Stimulated activated CD8-positive, alpha-beta memory T cell treated with anti-CD3 and anti-CD28 coated beads, Interleukin-4, amount 100 ng/mL, for 24 hours (primary cell): ENCODE results near the gene IP6K3.

Experiments
- DNase-seq: peaks from one replicate; pipeline ENCODE4 v3.0.0-alpha.2; 2020; ENCODE audit warnings: low read depth

Gene IP6K3

DNA sequence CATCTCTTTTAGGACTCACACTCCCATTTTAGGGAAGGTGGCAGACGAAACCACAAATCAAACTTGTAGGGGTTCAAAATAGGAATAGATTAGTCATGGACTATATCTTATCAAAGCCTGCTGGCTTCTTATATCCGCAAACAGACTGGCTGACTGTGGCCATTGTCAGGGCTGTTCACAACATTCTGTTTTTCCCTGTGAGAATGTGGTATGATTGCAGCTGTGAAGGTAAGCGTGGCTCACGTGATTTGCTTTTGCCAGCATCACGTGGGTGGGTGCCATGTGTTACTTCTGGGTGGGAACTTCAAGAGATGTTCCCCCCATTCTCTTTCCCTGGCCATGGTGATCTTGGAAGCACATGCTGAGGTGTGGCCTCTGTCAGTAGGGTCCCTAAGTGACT lies 5.9 kb downstream of the IP6K3 start:
- no peak for DNase-seq

GRCh38 chr6:33740204-33740608 lies 6.5 kb downstream of the IP6K3 start:
- no peak for DNase-seq

DNA sequence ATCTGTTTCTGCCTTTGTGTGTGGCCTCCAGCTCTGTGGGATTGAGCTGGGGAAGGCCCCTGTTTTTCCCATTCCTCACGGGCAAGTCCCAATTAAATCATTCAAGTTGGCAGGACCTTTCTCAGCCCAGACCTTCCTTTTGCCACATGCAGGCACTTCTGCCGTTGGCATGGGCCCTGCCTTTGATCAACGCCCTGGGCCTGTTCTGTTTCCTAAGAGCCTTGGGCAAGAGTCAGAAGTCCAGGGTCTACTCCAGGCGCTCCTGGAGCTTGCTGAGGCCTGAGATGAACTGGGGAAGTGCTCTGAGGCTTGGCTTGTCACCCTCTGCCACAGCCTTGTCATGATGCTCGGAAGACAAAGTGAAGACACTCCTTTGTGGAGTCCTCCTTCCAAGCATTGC lies 7.1 kb downstream of the IP6K3 start:
- DNase-seq: no peak

GRCh38 chr6:33738879-33739278 lies 7.8 kb downstream of the IP6K3 start:
- no peak for DNase-seq

DNA sequence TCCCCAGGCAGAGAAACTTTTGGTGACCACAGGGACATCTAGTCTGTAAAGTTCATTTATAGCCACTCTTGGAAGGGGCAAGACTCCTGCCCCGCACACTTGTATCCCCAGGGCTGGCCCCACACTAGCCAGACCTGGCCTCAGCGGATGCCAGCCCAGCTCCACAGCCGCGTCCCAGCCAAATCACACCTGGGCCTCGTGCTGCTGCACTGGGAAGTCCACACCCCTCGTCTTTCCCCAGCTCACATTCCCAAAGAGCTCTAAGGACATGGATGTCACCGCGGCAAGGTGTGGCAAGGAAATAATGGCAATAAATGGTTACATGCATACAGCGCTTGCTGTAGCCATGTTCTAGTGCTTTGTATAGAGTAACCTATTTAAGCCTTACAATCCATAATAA lies 8.6 kb downstream of the IP6K3 start:
- DNase-seq: no peak

DNA sequence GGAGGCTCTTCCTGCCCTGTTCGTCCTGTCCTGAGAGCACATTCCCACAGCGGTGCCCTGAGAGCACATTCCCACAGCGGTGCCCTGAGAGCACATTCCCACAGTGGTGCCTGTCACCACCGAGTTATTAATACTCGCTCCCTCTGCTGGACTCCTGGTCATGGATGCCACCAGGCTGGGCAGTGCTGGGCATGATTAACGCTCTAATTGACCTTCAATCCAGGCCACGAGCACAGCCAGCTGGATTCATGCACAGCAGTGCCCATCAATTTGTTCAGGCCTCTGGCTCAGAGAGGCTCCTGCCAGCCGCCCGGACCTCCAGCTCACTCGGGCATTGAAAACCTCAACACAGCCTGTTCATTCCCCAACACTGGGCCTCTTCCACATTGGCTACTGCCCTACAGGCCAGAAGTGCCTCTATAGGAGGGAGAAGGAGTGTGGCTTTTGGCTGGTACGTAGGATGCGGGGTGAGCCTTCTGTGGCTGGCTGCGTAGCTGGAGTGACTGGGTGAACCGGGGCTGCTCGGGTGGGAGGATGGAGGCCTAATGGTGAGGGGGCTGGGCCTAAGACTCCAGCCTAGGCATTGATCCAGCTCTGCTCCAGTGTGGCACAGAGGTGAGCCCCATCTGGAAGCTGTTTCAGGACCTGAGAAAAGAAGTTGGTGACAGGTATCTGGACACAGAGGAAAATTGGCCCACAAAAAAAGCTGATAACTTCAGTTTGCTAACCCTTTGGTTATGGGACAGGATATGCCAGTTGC lies 9.3 kb downstream of the IP6K3 start:
- no peak for DNase-seq

GRCh38 chr6:33735216-33735615 lies 11.5 kb downstream of the IP6K3 start:
- no peak for DNase-seq

GRCh38 chr6:33733709-33734007 lies 13.0 kb downstream of the IP6K3 start:
- DNase-seq: no peak

GRCh38 chr6:33732817-33733708 lies 13.6 kb downstream of the IP6K3 start:
- no peak for DNase-seq

GRCh38 chr6:33732385-33732784 lies 14.3 kb downstream of the IP6K3 start:
- DNase-seq: no peak

DNA sequence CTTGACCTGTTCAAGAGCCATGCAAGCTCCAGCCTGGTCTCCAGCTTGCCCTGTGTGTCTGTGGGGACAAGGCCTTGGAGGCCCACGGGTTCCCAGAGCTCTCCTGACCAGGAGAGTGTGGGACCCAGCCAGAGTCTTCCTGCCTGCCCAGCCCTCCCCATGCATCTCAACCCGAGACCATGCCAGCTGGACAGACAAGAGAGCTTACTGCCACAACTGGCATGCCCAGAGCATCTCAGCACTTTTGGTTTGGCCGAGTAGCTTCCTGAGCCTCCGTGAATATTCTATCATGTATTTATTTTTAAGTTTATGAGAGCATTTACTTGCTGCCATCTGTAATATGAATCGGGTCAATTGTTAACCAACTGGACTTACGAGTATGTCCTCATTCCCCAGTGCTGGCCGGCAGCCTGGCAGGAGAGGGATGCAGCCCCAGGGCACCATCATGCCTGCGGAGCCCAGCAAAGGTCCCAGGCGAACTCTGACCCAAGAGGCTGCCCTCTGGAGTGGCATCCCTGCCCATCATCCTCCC lies 14.9 kb downstream of the IP6K3 start:
- no peak for DNase-seq

- no peak for DNase-seq
These were observed 15.7 kb downstream of the IP6K3 start for GRCh38 chr6:33731035-33731434.

DNA sequence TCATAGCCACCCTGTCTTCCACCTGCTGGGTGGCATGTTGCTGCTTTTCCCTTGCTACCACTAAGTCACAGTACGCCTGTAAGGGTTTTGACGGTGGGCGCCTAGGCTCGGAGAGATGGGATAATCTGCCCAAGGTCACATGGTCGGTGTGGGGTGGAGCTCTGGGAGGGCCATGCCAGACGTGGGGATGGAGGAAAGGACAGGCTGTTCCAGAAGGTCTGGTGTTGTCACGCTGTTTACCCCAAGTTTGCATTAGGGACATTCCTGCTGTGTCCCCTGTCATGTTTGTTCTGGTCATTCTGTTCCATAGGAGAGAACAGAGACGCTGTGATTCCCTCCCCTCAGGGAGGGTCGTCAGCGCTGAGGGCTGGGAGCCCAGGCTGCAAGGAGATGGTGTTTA lies 16.1 kb downstream of the IP6K3 start:
- no peak for DNase-seq

DNA sequence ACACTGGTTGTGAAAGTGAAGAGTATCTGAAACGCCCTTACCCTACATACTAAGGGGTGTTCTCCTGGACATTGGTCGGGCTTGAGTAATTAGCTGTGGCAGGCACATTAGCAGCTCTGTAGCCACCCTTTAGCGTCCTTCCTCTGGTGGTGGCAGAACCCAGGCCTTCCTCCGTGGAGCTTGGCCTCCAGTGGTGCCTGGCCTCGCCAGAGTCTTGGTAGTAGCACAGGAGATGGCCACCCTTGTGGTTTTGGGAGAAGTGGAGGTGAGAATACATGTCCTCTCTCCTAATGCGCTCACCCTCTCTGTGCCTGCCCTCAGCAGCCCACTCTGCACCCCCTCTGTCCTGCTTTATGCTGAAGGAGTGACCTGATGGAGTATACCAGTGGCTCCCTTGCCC lies 17.6 kb downstream of the IP6K3 start:
- no peak for DNase-seq

- no peak for DNase-seq
These were observed 18.3 kb downstream of the IP6K3 start for GRCh38 chr6:33728438-33728837.

- no peak for DNase-seq
These were observed 18.8 kb downstream of the IP6K3 start for GRCh38 chr6:33727932-33728331.

GRCh38 chr6:33727126-33727525 lies 19.6 kb downstream of the IP6K3 start:
- no peak for DNase-seq

DNA sequence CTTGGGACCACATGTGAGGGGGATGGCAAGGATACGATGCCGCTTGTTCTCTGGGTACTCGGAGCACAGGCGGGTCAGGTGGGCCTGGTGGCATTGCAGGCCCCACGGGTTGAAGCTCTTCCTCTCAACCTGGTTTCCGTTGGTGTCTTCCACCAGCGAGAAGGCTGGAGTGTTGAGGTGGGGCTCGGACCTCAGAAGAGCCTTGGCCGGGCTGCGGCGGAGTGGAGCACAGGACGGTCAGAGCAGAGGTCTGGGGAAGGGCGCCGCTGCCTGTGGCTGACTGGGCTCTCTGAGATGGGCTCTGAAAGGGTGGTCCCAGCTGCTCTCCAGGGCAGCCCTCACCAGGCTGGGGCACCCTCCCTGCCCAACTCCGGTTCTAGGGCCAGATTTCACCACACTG lies 20.0 kb downstream of the IP6K3 start:
- DNase-seq: no peak

- DNase-seq: no peak
These were observed 20.6 kb downstream of the IP6K3 start for GRCh38 chr6:33725891-33726673.

GRCh38 chr6:33725222-33725621 lies 21.5 kb downstream of the IP6K3 start:
- no peak for DNase-seq

DNA sequence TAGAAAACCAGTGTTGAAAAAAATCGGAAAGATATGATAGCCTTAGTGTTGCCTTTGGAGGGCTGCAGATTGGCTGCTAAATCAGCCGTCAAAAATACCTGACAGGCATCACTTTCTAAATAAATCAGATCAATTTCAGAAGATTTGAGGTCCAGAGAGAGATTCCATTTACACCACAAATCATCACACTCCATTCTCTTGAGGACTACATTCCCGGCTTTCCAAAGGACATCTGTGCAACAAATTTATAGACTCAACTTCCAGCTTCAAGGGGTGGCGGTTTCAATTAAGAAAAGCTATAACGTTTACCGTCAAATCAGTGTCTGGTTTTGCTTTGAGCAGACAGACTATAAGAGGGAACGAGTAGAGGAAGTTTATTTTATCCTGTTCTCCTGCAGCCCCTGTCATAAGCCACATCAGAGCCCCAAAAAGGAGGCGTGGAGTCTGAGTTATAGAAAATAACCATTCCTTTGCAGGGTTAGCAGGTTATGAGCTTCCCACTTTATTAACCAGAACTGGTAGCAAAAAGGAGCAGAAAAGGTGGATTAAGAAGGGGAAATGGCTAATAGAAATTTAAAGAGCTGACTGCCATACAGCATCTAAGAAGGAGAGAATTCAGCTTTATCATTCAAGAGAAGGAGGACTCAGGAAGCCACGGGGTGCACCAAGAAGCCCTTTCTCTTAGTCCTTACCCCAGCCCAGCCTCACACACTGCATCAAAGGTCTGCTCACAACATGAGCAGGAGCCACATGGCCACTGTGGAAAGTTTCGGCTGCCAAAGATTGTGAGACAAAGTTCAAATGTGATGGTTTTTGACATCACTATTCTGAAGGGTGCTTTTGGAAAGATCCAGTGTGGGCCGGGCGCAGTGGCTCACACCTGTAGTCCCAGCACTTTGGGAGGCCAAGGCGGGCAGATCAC lies 22.3 kb downstream of the IP6K3 start:
- no peak for DNase-seq
